ENCODE data around the gene LRRC4C.

- no peak for TF ChIP-seq POLR2A (IDR thresholded peaks at IDR 0.05; ENCODE audit: low read length)
- TF ChIP-seq GATA1 (IDR thresholded peaks at IDR 0.05; ENCODE audit: low read depth, low read length): no peak
Observed at GRCh38 chr11:40118026-40118425, 1341.4 kb downstream of the LRRC4C start.
